Activated T-cell treated with anti-CD3 and anti-CD28 coated beads, Interleukin-2, amount 50 U/mL, for 24 hours (primary cell): ENCODE measurements around the gene ONECUT3.

Source experiments
- DNase-seq: peaks from one replicate; pipeline ENCODE4 v3.0.0-alpha.2; 2020
- H3K27ac Mint-ChIP-seq: 2 replicates; pipeline ENCODE4 v1.8.0; 2020; ENCODE audit warnings: mild to moderate bottlenecking, mixed read lengths
- H3K27me3 Mint-ChIP-seq: 2 replicates; pipeline ENCODE4 v1.8.0; 2020; ENCODE audit warnings: mixed read lengths
- H3K36me3 Mint-ChIP-seq: 2 replicates; pipeline ENCODE4 v1.8.0; 2020; ENCODE audit warnings: low read depth, mixed read lengths
- H3K4me1 Mint-ChIP-seq: 2 replicates; pipeline ENCODE4 v1.8.0; 2020; ENCODE audit warnings: low read depth, mixed read lengths
- H3K4me3 Mint-ChIP-seq: 2 replicates; pipeline ENCODE4 v1.8.0; 2020; ENCODE audit warnings: mild to moderate bottlenecking, moderate library complexity, mixed read lengths
- H3K9me3 Mint-ChIP-seq: 2 replicates; pipeline ENCODE4 v1.8.0; 2020; ENCODE audit warnings: mixed read lengths

Gene ONECUT3

GRCh38 chr19:1728816-1729567 lies 24.3 kb upstream of the ONECUT3 start:
- H3K27ac Mint-ChIP-seq: no peak overlapping the region
- H3K4me3 Mint-ChIP-seq: no peak overlapping the region
- no peaks in the 10 kb centered on the region for H3K36me3 Mint-ChIP-seq
- DNase-seq: no peak
- peaks cover 2% of the 10 kb centered on the region for H3K4me1 Mint-ChIP-seq
- no peaks in the 10 kb centered on the region for H3K9me3 Mint-ChIP-seq
- H3K27me3 Mint-ChIP-seq: peaks cover 67% of the 10 kb centered on the region

GRCh38 chr19:1729568-1729925 lies 23.8 kb upstream of the ONECUT3 start:
- Mint-ChIP-seq H3K4me3 (no peak overlapping the region), H3K27me3 (peaks cover 71% of the 10 kb centered on the region), H3K9me3 (no peaks in the 10 kb centered on the region), H3K4me1 (peaks cover 2% of the 10 kb centered on the region), H3K36me3 (no peaks in the 10 kb centered on the region), H3K27ac (no peak overlapping the region)
- no peak for DNase-seq

GRCh38 chr19:1730157-1730556 lies 23.1 kb upstream of the ONECUT3 start:
- Mint-ChIP-seq H3K9me3 (no peaks in the 10 kb centered on the region), H3K27me3 (peaks cover 70% of the 10 kb centered on the region), H3K36me3 (no peaks in the 10 kb centered on the region), H3K4me1 (peaks cover 2% of the 10 kb centered on the region), H3K4me3 (no peak overlapping the region), H3K27ac (no peak overlapping the region)
- DNase-seq: no peak

- Mint-ChIP-seq H3K9me3 (no peaks in the 10 kb centered on the region), H3K27ac (no peak overlapping the region), H3K4me3 (no peak overlapping the region), H3K27me3 (peaks cover 69% of the 10 kb centered on the region), H3K4me1 (no peaks in the 10 kb centered on the region), H3K36me3 (no peaks in the 10 kb centered on the region)
- no peak for DNase-seq
Measured at GRCh38 chr19:1734321-1734966, 18.9 kb upstream of the ONECUT3 start.

GRCh38 chr19:1736280-1736679 lies 17.0 kb upstream of the ONECUT3 start:
- no peak for DNase-seq
- Mint-ChIP-seq H3K4me3 (no peak overlapping the region), H3K27me3 (peaks cover 67% of the 10 kb centered on the region), H3K36me3 (no peaks in the 10 kb centered on the region), H3K27ac (no peak overlapping the region), H3K9me3 (no peaks in the 10 kb centered on the region), H3K4me1 (no peaks in the 10 kb centered on the region)

GRCh38 chr19:1736927-1737326 lies 16.4 kb upstream of the ONECUT3 start:
- H3K27me3 Mint-ChIP-seq: peaks cover 67% of the 10 kb centered on the region
- no peak overlapping the region for H3K27ac Mint-ChIP-seq
- no peak for DNase-seq
- no peaks in the 10 kb centered on the region for H3K36me3 Mint-ChIP-seq
- H3K4me3 Mint-ChIP-seq: no peak overlapping the region
- no peaks in the 10 kb centered on the region for H3K4me1 Mint-ChIP-seq
- no peaks in the 10 kb centered on the region for H3K9me3 Mint-ChIP-seq

GRCh38 chr19:1739960-1740629 lies 13.2 kb upstream of the ONECUT3 start:
- no peaks in the 10 kb centered on the region for H3K9me3 Mint-ChIP-seq
- peaks cover 59% of the 10 kb centered on the region for H3K27me3 Mint-ChIP-seq
- H3K4me3 Mint-ChIP-seq: no peak overlapping the region
- H3K4me1 Mint-ChIP-seq: no peaks in the 10 kb centered on the region
- H3K27ac Mint-ChIP-seq: no peak overlapping the region
- DNase-seq: no peak
- no peaks in the 10 kb centered on the region for H3K36me3 Mint-ChIP-seq

- H3K9me3 Mint-ChIP-seq: no peaks in the 10 kb centered on the region
- peaks cover 10% of the 10 kb centered on the region for H3K4me1 Mint-ChIP-seq
- H3K4me3 Mint-ChIP-seq: no peak overlapping the region
- no peaks in the 10 kb centered on the region for H3K36me3 Mint-ChIP-seq
- H3K27me3 Mint-ChIP-seq: peaks cover 51% of the 10 kb centered on the region
- no peak for DNase-seq
- no peak overlapping the region for H3K27ac Mint-ChIP-seq
Measured at GRCh38 chr19:1742989-1743696, 10.2 kb upstream of the ONECUT3 start.

GRCh38 chr19:1744133-1744665 lies 9.1 kb upstream of the ONECUT3 start:
- Mint-ChIP-seq H3K4me1 (peaks cover 10% of the 10 kb centered on the region), H3K9me3 (no peaks in the 10 kb centered on the region), H3K27ac (no peak overlapping the region), H3K4me3 (no peak overlapping the region), H3K36me3 (no peaks in the 10 kb centered on the region), H3K27me3 (peaks cover 51% of the 10 kb centered on the region)
- no peak for DNase-seq

- Mint-ChIP-seq H3K27ac (no peak overlapping the region), H3K9me3 (no peaks in the 10 kb centered on the region), H3K4me1 (peaks cover 11% of the 10 kb centered on the region), H3K4me3 (no peak overlapping the region), H3K27me3 (peaks cover 52% of the 10 kb centered on the region), H3K36me3 (no peaks in the 10 kb centered on the region)
- DNase-seq: no peak
Measured at GRCh38 chr19:1744822-1745563, 8.3 kb upstream of the ONECUT3 start.

- peaks cover 52% of the 10 kb centered on the region for H3K27me3 Mint-ChIP-seq
- no peaks in the 10 kb centered on the region for H3K9me3 Mint-ChIP-seq
- no peak overlapping the region for H3K27ac Mint-ChIP-seq
- DNase-seq: no peak
- H3K4me3 Mint-ChIP-seq: no peak overlapping the region
- peaks cover 15% of the 10 kb centered on the region for H3K4me1 Mint-ChIP-seq
- H3K36me3 Mint-ChIP-seq: no peaks in the 10 kb centered on the region
Measured at GRCh38 chr19:1745589-1746031, 7.7 kb upstream of the ONECUT3 start.

GRCh38 chr19:1746401-1747284 lies 6.7 kb upstream of the ONECUT3 start:
- DNase-seq: peak; percentile 34
- Mint-ChIP-seq H3K36me3 (no peaks in the 10 kb centered on the region), H3K4me1 (peaks cover 15% of the 10 kb centered on the region), H3K27ac (no peak overlapping the region), H3K9me3 (no peaks in the 10 kb centered on the region), H3K27me3 (peaks cover 57% of the 10 kb centered on the region), H3K4me3 (no peak overlapping the region)
